Measurements from ENCODE around the gene DNASE2. TPM values are rescaled to one million over a fixed set of nuclear protein-coding genes. Genes with fewer than 3 reads are reported as not detected.
A peak's percentile ranks its signal among the peaks of the same experiment; 100 is the strongest.

DNASE2 gene
- total RNA-seq, 1 experiment from 2014 or later = 35.7 TPM

DNA sequence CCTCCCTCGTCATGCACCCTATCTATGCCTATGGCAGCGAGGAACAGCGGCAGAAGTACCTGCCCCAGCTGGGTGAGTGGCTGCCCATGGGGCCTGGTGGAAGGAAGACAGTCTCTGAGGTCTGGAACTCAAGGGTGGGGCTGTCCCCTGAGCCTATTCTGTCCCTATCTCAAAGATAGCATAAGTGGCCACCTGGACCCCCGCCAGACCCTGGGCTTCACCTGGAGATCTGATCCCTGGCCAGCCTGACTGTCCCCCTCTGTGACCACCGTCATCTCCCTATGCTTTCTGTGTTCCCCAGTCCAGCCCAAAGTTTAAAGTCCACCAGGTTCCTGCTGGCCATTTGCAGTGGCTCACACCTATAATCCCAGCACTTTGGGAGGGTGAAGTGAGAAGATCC, 12.3 kb upstream of the DNASE2 start:
- H3K9me3 Mint-ChIP-seq = no peaks in the 10 kb centered on the region
- ChIA-PET POLR2A (no interaction called here), CTCF (no interaction called here)
- peaks cover 24% of the 10 kb centered on the region for H3K36me3 Mint-ChIP-seq
- peak overlapping the region; percentile 99 for H3K4me3 Mint-ChIP-seq
- H3K27me3 Mint-ChIP-seq (ENCODE audit: low read depth) = no peaks in the 10 kb centered on the region; the same call in 1 of the 2 replicates
- peaks cover 14% of the 10 kb centered on the region for H3K4me1 Mint-ChIP-seq
- no peak for TF ChIP-seq CREB1 (CRISPR knock-in tag; IDR thresholded peaks at IDR 0.05)
- TF ChIP-seq CREM (CRISPR knock-in tag; IDR thresholded peaks at IDR 0.05) = no peak
- TF ChIP-seq ELF4 (CRISPR knock-in tag; IDR thresholded peaks at IDR 0.05; ENCODE audit: low read depth) = no peak
- no peak overlapping the region for H3K27ac Mint-ChIP-seq
- ATAC-seq (no peak), DNase-seq (ENCODE audit: low spot score) (no peak)

DNA sequence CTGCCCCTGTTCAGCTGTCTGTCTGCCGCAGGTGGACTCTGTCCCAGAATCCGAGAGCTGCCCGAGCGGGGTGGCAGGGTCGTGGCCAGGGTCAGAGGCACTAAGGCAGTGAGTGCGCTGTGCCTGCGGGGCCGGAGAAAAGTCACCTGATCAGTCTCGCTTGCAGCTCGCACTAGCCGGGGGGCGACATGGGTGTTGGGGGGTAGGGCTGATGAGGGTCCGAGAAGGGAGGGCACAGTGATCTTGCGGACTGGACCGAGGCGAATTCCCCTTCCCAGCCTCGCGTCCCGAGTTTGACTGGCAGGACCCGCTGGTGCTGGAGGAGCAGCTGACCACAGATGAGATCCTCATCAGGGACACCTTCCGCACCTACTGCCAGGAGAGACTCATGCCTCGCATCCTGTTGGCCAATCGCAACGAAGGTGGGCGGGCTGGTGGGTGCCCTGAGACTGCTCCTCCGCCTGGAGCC, 10.3 kb upstream of the DNASE2 start:
- H3K27ac Mint-ChIP-seq = 0 out of 2 replicates have a peak overlapping the region, but pooled peaks have one; percentile 88
- no peaks in the 10 kb centered on the region for H3K9me3 Mint-ChIP-seq
- peaks cover 20% of the 10 kb centered on the region for H3K36me3 Mint-ChIP-seq
- H3K4me1 Mint-ChIP-seq = peaks cover 17% of the 10 kb centered on the region
- no peak for ATAC-seq
- H3K4me3 Mint-ChIP-seq = peak overlapping the region; percentile 99
- ChIA-PET CTCF (interaction anchor here (0.6 to 3.4 kb wide), 11 partner anchors 10 to 163 kb away, joined by 3 to 33 read pairs (median 9); no protein-coding TSS in a partner anchor), POLR2A (interaction anchor here (0.6 to 2.4 kb wide), 15 partner anchors 9 to 134 kb away, joined by 3 to 27 read pairs (median 4); partner anchors contain the start of genes CALR, DNASE2, FARSA and RAD23A)
- no peak for DNase-seq (ENCODE audit: low spot score)
- H3K27me3 Mint-ChIP-seq (ENCODE audit: low read depth) = peaks cover 15% of the 10 kb centered on the region
- TF ChIP-seq, protein P1, sequence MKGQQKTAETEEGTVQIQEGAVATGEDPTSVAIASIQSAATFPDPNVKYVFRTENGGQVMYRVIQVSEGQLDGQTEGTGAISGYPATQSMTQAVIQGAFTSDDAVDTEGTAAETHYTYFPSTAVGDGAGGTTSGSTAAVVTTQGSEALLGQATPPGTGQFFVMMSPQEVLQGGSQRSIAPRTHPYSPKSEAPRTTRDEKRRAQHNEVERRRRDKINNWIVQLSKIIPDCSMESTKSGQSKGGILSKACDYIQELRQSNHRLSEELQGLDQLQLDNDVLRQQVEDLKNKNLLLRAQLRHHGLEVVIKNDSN (CRISPR knock-in tag; IDR thresholded peaks at IDR 0.05) = 0 out of 2 replicates have a peak, but pooled peaks have one; percentile 21
- TF ChIP-seq ZNF121 (CRISPR knock-in tag; IDR thresholded peaks at IDR 0.05) = no peak
- TF ChIP-seq RORB (CRISPR knock-in tag; IDR thresholded peaks at IDR 0.05) = no peak
- TF ChIP-seq GTF2I (CRISPR knock-in tag; conservative IDR thresholded peaks at IDR 0.05) = no peak

DNA sequence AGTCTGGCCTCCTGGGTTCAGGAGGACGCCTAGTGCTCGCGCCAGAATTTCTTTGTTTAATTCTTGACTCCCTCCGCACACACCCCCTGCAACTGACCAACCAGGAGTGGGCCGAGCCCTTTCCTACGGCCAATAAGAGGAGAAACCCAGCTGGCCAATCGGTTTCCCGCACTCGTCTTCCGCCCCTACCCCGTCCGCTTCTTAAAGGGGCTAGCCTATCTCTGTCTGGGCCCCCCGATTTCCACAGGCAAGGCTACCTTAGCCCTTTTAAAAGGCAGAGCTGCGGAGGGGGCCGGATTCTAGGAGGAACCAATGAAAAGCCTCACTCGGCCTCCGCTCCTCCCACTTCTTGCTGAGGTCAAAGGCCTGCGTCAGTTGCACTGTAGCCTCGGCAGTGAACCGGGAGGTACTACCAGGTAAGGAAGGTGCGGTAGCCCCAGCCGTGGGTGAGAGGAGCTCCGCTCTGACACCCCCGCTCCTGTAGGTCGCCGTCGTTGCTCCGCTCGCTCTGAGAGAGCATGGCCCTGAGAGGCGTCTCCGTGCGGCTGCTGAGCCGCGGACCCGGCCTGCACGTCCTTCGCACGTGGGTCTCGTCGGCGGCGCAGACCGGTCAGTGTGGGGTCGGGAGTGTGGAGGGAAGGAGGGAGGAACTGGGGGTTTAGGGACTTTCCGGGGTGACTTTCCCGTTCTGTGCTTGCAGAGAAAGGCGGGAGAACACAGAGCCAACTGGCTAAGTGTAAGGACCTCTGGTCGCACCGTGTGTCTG, 9.7 kb upstream of the DNASE2 start, which contains the start of gene GCDH:
GCDH (plus strand) TSS at position 374 of the 766 bp plus-strand sequence; CDS start at position 519, 145 bp downstream.
- CTCF ChIA-PET = interaction anchor here (0.6 to 3.4 kb wide), 18 partner anchors 9 to 210 kb away, joined by 3 to 33 read pairs (median 4); partner anchors contain the start of gene RAD23A
- DNase-seq (ENCODE audit: low spot score) (peak; percentile 98), ATAC-seq (peak; percentile 96)
- H3K27me3 Mint-ChIP-seq (ENCODE audit: low read depth) = peaks cover 20% of the 10 kb centered on the region
- peak within 1 kb of the TSS; percentile 99 for H3K4me3 Mint-ChIP-seq
- peaks cover 22% of the 10 kb centered on the region for H3K4me1 Mint-ChIP-seq
- peak within 1 kb of the TSS; percentile 96 for H3K27ac Mint-ChIP-seq
- POLR2A ChIA-PET = interaction anchor here (0.6 to 2.4 kb wide), 25 partner anchors 8 to 1657 kb away, joined by 3 to 27 read pairs (median 3); partner anchors contain the start of genes CALR, DNASE2, FARSA and GET3
- H3K36me3 Mint-ChIP-seq = peaks cover 20% of the 10 kb centered on the region
- no peaks in the 10 kb centered on the region for H3K9me3 Mint-ChIP-seq
- TF ChIP-seq, protein P2, sequence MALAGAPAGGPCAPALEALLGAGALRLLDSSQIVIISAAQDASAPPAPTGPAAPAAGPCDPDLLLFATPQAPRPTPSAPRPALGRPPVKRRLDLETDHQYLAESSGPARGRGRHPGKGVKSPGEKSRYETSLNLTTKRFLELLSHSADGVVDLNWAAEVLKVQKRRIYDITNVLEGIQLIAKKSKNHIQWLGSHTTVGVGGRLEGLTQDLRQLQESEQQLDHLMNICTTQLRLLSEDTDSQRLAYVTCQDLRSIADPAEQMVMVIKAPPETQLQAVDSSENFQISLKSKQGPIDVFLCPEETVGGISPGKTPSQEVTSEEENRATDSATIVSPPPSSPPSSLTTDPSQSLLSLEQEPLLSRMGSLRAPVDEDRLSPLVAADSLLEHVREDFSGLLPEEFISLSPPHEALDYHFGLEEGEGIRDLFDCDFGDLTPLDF (CRISPR knock-in tag; IDR thresholded peaks at IDR 0.05) = no peak; the same call in 1 of the 2 replicates
- TF ChIP-seq, protein P3, sequence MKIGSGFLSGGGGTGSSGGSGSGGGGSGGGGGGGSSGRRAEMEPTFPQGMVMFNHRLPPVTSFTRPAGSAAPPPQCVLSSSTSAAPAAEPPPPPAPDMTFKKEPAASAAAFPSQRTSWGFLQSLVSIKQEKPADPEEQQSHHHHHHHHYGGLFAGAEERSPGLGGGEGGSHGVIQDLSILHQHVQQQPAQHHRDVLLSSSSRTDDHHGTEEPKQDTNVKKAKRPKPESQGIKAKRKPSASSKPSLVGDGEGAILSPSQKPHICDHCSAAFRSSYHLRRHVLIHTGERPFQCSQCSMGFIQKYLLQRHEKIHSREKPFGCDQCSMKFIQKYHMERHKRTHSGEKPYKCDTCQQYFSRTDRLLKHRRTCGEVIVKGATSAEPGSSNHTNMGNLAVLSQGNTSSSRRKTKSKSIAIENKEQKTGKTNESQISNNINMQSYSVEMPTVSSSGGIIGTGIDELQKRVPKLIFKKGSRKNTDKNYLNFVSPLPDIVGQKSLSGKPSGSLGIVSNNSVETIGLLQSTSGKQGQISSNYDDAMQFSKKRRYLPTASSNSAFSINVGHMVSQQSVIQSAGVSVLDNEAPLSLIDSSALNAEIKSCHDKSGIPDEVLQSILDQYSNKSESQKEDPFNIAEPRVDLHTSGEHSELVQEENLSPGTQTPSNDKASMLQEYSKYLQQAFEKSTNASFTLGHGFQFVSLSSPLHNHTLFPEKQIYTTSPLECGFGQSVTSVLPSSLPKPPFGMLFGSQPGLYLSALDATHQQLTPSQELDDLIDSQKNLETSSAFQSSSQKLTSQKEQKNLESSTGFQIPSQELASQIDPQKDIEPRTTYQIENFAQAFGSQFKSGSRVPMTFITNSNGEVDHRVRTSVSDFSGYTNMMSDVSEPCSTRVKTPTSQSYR (CRISPR knock-in tag; IDR thresholded peaks at IDR 0.05) = no peak
- TF ChIP-seq, protein P4, sequence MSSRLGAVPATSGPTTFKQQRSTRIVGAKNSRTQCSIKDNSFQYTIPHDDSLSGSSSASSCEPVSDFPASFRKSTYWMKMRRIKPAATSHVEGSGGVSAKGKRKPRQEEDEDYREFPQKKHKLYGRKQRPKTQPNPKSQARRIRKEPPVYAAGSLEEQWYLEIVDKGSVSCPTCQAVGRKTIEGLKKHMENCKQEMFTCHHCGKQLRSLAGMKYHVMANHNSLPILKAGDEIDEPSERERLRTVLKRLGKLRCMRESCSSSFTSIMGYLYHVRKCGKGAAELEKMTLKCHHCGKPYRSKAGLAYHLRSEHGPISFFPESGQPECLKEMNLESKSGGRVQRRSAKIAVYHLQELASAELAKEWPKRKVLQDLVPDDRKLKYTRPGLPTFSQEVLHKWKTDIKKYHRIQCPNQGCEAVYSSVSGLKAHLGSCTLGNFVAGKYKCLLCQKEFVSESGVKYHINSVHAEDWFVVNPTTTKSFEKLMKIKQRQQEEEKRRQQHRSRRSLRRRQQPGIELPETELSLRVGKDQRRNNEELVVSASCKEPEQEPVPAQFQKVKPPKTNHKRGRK (CRISPR knock-in tag; IDR thresholded peaks at IDR 0.05; ENCODE audit: borderline replicate concordance) = no peak
- TF ChIP-seq, protein P1 (CRISPR knock-in tag; IDR thresholded peaks at IDR 0.05) = peak; percentile 58; the same call in 1 of the 2 replicates
- TF ChIP-seq, protein P5, sequence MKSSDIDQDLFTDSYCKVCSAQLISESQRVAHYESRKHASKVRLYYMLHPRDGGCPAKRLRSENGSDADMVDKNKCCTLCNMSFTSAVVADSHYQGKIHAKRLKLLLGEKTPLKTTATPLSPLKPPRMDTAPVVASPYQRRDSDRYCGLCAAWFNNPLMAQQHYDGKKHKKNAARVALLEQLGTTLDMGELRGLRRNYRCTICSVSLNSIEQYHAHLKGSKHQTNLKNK (CRISPR knock-in tag; IDR thresholded peaks at IDR 0.05) = no peak
- TF ChIP-seq SMAD4 (CRISPR knock-in tag; IDR thresholded peaks at IDR 0.05) (no peak), GABPB1 (CRISPR knock-in tag; IDR thresholded peaks at IDR 0.05) (peak; percentile 52; the same call in 1 of the 2 replicates), IRF2 (CRISPR knock-in tag; IDR thresholded peaks at IDR 0.05; ENCODE audit: borderline replicate concordance, low read depth) (no peak), GRHL2 (CRISPR knock-in tag; IDR thresholded peaks at IDR 0.05; ENCODE audit: insufficient replicate concordance, severe bottlenecking) (no peak), TEAD4 (CRISPR knock-in tag; IDR thresholded peaks at IDR 0.05) (0 out of 2 replicates have a peak, but pooled peaks have one; percentile 46)
- TF ChIP-seq, protein P6, sequence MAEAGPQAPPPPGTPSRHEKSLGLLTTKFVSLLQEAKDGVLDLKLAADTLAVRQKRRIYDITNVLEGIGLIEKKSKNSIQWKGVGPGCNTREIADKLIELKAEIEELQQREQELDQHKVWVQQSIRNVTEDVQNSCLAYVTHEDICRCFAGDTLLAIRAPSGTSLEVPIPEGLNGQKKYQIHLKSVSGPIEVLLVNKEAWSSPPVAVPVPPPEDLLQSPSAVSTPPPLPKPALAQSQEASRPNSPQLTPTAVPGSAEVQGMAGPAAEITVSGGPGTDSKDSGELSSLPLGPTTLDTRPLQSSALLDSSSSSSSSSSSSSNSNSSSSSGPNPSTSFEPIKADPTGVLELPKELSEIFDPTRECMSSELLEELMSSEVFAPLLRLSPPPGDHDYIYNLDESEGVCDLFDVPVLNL (CRISPR knock-in tag; IDR thresholded peaks at IDR 0.05; ENCODE audit: borderline replicate concordance, low read depth) = no peak
- TF ChIP-seq, protein P7, sequence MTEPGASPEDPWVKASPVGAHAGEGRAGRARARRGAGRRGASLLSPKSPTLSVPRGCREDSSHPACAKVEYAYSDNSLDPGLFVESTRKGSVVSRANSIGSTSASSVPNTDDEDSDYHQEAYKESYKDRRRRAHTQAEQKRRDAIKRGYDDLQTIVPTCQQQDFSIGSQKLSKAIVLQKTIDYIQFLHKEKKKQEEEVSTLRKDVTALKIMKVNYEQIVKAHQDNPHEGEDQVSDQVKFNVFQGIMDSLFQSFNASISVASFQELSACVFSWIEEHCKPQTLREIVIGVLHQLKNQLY (CRISPR knock-in tag; IDR thresholded peaks at IDR 0.05) = no peak
